ENCODE data around the gene SP4. TPM values are rescaled to one million over a fixed set of nuclear protein-coding genes. Genes with fewer than 3 reads are reported as not detected.

SP4 gene
- total and polyA plus RNA-seq, 2 of the 4 experiments (the other 2 are of a cell fraction): 0.97 to 5.9 TPM

- in situ Hi-C loops (cut with MboI; ENCODE audit: low sequenced_read_pairs) (no loop called here), dilution Hi-C loops (cut with HindIII; ENCODE audit: low sequenced_read_pairs, unreplicated experiment) (no loop called here), intact Hi-C loops (cut with micrococcal nuclease) (no loop called here)
- no peaks in the 10 kb centered on the region for H3K27me3 ChIP-seq (ENCODE audit: control insufficient read depth, insufficient read depth, low read length)
- no peaks in the 10 kb centered on the region for H4K20me1 ChIP-seq (ENCODE audit: insufficient read depth, low read length)
- no peak overlapping the region for H2AK5ac ChIP-seq (ENCODE audit: low read depth, low read length)
- no peak overlapping the region for H2AK9ac ChIP-seq (replicated peaks; ENCODE audit: low read depth, low read length, poor library complexity)
- H2BK120ac ChIP-seq (ENCODE audit: low read depth, low read length): no peak overlapping the region
- POLR2A ChIA-PET (ENCODE audit: unreplicated experiment): no interaction called here
- no peak overlapping the region for H4K8ac ChIP-seq (ENCODE audit: low read depth in 2 of 2, low read length in 2 of 2)
- no peak overlapping the region for H3K4me3 ChIP-seq (ENCODE audit: insufficient read depth, low read depth, low read length)
- H3K4me1 ChIP-seq (ENCODE audit: control insufficient read depth, insufficient read depth, low read length): no peaks in the 10 kb centered on the region
- H3K14ac ChIP-seq (replicated peaks; ENCODE audit: low read depth, low read length): no peak overlapping the region
- no peaks in the 10 kb centered on the region for H3K9me3 ChIP-seq (ENCODE audit: control insufficient read depth, insufficient read depth, low read length)
- ATAC-seq (ENCODE audit: low read depth) (no peak), DNase-seq (no peak)
- H3K9ac ChIP-seq (ENCODE audit: low read depth, low read length): no peak overlapping the region
- no peak overlapping the region for H4K91ac ChIP-seq (ENCODE audit: insufficient read depth, low read depth, low read length)
- no peak for TF ChIP-seq POLR2A (IDR thresholded peaks at IDR 0.05; ENCODE audit: low read depth, low read length)
- TF ChIP-seq CEBPB (IDR thresholded peaks at IDR 0.05; ENCODE audit: low read depth, low read length): no peak
- no peak for TF ChIP-seq RCOR1 (IDR thresholded peaks at IDR 0.05; ENCODE audit: insufficient replicate concordance, low read length)
- TF ChIP-seq RFX5 (IDR thresholded peaks at IDR 0.05; ENCODE audit: low read depth, low read length): no peak
- no peak for TF ChIP-seq NFE2L2 (IDR thresholded peaks at IDR 0.05; ENCODE audit: low read depth, low read length)
- no peak for TF ChIP-seq MXI1 (IDR thresholded peaks at IDR 0.05; ENCODE audit: borderline replicate concordance, low read depth, low read length)
- no peak for TF ChIP-seq CHD1 (IDR thresholded peaks at IDR 0.05; ENCODE audit: low read depth, low read length)
- TF ChIP-seq SMC3 (IDR thresholded peaks at IDR 0.05; ENCODE audit: low read depth, low read length): no peak
- TF ChIP-seq RAD21 (IDR thresholded peaks at IDR 0.05; ENCODE audit: low read length): no peak
- no peak for TF ChIP-seq MAFK (IDR thresholded peaks at IDR 0.05; ENCODE audit: low read depth, low read length)
- TF ChIP-seq CTCF (conservative IDR thresholded peaks at IDR 0.05; ENCODE audit: low read depth, low read length): no peak
- no peak for TF ChIP-seq ELK1 (IDR thresholded peaks at IDR 0.05; ENCODE audit: borderline replicate concordance, low read depth, low read length)
- no peak for TF ChIP-seq FOS (IDR thresholded peaks at IDR 0.05; ENCODE audit: low read depth, low read length)
- no peak for TF ChIP-seq MAZ (IDR thresholded peaks at IDR 0.05; ENCODE audit: borderline replicate concordance, low read depth, low read length)
- TF ChIP-seq BHLHE40 (IDR thresholded peaks at IDR 0.05; ENCODE audit: low read depth, low read length): no peak
- TF ChIP-seq USF2 (IDR thresholded peaks at IDR 0.05; ENCODE audit: low read depth, low read length): no peak
- H2AFZ ChIP-seq (replicated peaks; ENCODE audit: low read length, poor library complexity): no peak overlapping the region
- no peaks in the 10 kb centered on the region for H3K79me1 ChIP-seq (ENCODE audit: low read depth in 1 of 2, low read length in 2 of 2)
- H2BK20ac ChIP-seq (ENCODE audit: low read depth, low read length): no peak overlapping the region
- CTCF ChIA-PET: no interaction called here
- no TSS peak for BruUV-seq (replicated peaks)
- H2BK5ac ChIP-seq (ENCODE audit: low read depth, low read length, poor library complexity, severe bottlenecking): no peak overlapping the region
- no peak overlapping the region for H3K27ac ChIP-seq (ENCODE audit: insufficient read depth, low read length)
- no peak overlapping the region for H3K23ac ChIP-seq (ENCODE audit: low read depth, low read length)
- H4K5ac ChIP-seq (ENCODE audit: low read depth, low read length): no peak overlapping the region
- no peak overlapping the region for H3K4ac ChIP-seq (ENCODE audit: low read depth, low read length)
- no peak overlapping the region for H2BK15ac ChIP-seq (ENCODE audit: low read depth, low read length)
- WGBS, 2 experiments (ENCODE audit: extremely low coverage in 2 of 2, insufficient read length in 1 of 2): 60% methylated on average over 1 of the region's 3 CpGs; no CpG with 5 or more reads in 1 of the 2 experiments
- H3K9me1 ChIP-seq (ENCODE audit: insufficient read depth, low read length): no peaks in the 10 kb centered on the region
- H3K18ac ChIP-seq (ENCODE audit: low read depth, low read length): no peak overlapping the region
- H3K36me3 ChIP-seq (ENCODE audit: control insufficient read depth, insufficient read depth, low read length): no peaks in the 10 kb centered on the region
- no peak overlapping the region for H3K56ac ChIP-seq (ENCODE audit: extremely low read depth, insufficient read depth, low read length)
- H3K4me2 ChIP-seq (ENCODE audit: low read depth, low read length): no peak overlapping the region
Observed at GRCh38 chr7:21526448-21526847, 98.6 kb downstream of the SP4 start.
